HG02938 (cell line): ENCODE data around the gene SBK2.

Experiments
- ATAC-seq: cut with Tn5 transposase; IDR thresholded peaks from one replicate; pipeline ENCODE4 v1.9.1; 2021; ENCODE audit warnings: mild to moderate bottlenecking, moderate library complexity; ENCODE audit not compliant: unreplicated experiment

Gene SBK2

GRCh38 chr19:55487924-55488687, 48.8 kb downstream of the SBK2 start, which contains the start of gene SSC5D:
TSS of gene SSC5D (plus strand) at chr19:55488436. CDS start at chr19:55488590, 154 bp downstream.
- no peak for ATAC-seq

GRCh38 chr19:55486971-55487923, 49.7 kb downstream of the SBK2 start:
- no peak for ATAC-seq

DNA sequence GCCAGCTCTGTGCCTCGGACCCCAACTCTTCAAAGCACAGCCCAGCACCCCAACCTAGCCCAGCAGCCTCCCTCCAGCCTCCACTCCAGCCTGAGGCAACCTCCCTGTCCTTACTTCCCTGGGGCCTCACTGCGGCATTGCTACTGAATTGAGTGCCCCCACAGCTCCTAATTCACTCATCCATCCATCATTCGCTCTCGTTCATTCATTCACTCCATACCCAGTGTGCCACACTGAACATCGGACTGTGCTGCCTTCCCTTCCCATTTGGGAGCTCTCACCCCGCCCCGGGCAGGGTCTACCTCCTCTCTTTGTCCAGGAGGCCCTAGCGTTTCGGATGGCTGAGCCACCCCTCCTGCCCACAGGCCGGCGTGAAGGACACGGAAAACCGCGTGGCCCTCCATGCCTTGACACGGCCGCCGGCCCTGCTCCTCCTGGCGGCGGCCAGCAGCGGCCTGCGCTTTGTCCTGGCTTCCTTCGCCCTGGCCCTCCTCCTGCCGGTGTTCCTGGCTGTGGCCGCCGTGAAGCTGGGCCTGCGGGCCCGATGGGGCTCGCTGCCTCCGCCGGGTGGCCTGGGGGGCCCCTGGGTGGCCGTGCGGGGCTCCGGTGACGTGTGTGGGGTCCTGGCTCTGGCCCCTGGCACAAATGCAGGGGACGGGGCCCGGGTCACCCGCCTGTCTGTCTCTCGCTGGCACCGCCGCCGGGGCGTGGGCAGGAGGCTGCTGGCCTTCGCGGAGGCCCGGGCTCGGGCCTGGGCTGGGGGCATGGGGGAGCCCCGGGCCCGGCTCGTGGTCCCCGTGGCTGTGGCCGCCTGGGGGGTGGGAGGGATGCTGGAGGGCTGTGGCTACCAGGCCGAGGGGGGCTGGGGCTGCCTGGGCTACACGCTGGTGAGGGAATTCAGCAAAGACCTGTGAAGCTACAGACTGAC, 50.6 kb downstream of the SBK2 start:
- ATAC-seq, result no peak

- ATAC-seq, result no peak
Observed at GRCh38 chr19:55485439-55486011, 51.4 kb downstream of the SBK2 start.

- no peak for ATAC-seq
Observed at GRCh38 chr19:55484593-55485438, 52.1 kb downstream of the SBK2 start, which contains the start of gene NAT14. TSS of gene NAT14 (plus strand) at chr19:55485188. CDS start at chr19:55485709, 521 bp downstream.

DNA sequence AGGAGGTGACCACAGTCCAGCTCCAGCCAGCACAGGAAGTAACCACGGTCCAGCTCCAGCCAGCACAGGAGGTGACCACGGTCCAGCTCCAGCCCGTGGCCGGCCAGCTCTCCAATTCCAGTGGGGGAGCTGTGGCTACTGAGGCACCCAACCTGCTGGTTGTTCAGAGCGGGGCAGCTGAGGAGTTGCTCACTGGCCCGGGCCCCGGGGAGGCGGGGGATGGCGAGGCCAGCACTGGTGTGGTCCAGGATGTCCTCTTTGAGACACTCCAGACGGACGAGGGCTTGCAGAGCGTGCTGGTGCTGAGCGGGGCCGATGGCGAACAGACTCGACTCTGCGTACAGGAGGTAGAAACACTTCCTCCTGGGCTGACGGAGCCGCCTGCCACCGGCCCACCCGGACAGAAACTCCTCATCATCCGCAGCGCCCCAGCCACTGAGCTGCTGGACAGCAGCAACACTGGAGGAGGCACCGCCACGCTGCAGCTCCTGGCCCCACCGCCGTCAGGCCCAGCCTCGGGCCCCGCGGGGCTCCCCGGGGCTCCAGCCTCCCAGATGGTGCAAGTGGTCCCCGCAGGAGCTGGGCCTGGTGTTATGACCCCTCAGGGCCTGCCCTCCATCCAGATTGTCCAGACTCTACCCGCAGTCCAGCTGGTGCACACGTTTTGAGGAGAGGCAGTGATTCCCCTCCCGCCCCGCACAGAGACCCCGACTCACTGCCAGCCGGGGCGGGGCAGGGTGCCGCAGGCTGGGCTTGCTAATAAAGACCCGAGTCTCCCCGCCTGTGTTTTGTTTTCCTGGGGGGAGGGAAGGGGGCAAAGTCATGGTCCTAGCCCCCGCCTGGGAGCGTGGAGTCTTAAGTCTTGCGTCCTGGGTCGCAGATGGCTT, 53.0 kb downstream of the SBK2 start:
- ATAC-seq, result no peak

- ATAC-seq, result no peak
Observed at GRCh38 chr19:55482967-55483705, 53.8 kb downstream of the SBK2 start.

- ATAC-seq, result no peak
Observed at GRCh38 chr19:55482156-55482961, 54.6 kb downstream of the SBK2 start.

GRCh38 chr19:55481794-55482155, 55.2 kb downstream of the SBK2 start:
- ATAC-seq, result no peak

GRCh38 chr19:55481148-55481793, 55.7 kb downstream of the SBK2 start:
- ATAC-seq, result no peak

DNA sequence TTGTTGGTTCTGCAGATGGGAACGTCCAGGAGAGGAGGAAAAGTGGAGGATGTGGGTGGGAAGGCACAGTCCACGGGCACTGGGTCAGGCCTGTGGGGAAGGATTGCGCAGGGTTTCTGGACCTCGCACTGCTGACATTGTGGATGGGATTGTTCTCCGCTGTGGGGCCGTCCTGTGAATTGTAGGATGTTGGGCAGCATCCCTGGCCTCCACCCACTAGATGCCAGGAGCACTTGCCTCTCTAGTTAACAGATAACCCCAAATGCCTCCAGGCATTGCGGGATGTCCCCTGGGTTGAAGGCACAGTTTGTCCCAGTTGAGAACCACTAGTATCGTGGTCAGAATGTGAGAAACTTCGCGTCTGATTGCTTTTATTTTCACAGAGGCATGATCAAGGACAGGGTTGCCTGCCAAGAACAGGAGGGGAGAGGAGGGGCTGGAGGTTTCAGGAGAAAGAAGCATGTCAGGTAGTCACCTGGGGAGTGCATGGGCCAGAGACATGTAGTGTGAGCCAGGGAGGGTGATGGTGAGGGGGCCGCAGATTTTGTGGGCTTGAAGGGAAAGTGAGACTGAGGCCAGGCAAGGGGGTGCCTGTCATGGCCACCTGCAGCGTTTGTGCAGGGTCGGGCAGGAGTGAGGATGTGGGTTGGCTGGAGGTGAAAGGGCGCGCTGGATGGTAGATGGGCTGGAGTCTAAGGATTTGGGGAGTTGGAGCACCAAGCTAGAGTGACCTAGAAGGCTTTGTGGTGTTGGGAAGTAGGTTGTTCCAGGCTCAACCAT, 57.3 kb downstream of the SBK2 start:
- ATAC-seq, result no peak

DNA sequence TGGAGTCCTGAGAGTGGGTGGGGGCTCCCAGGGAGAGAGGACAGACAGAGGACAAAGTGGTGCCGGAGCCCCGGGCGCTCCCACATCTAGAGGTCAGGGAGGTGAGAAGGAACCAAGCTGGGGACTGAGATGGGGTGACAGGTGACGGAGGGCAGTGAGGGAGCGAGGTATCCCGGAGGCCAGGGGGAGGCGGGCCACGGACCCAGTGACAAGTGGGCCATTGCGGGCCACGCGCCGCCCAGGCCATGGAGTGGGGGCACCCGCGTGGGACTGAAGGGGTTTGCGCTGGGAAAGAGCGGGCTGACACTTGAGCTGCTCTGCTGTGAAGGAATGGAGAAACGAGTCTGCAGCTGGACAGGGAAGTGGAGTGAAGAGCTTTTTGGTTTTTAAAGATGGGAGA, 57.9 kb downstream of the SBK2 start:
- ATAC-seq, result no peak
